Hepatocyte (in vitro differentiated cells): Measurements from ENCODE around the gene FZD2. TPM values are rescaled to one million over a fixed set of nuclear protein-coding genes. Genes with fewer than 3 reads are reported as not detected.
A peak's percentile ranks its signal among the peaks of the same experiment; 100 is the strongest.
"Not testable (repeated sequence)": the region's sequence is repeated elsewhere in the genome, so short reads cannot be mapped to it uniquely, and the experiment has no call there.

ENCODE experiments used
- DNase-seq: peaks from one replicate; pipeline ENCODE4 v3.0.0-alpha.2; 2016; ENCODE audit warnings: low spot score
- H2AFZ ChIP-seq: fragments of 200-600 bp; sonication (generic); 2 replicates; pipeline ENCODE4 v1.6.0; 2016; ENCODE audit warnings: antibody characterized with exemption, mild to moderate bottlenecking
- H3K27ac ChIP-seq: fragments of 200-600 bp; sonication (generic); 2 replicates; pipeline ENCODE4 v1.5.1; 2016; ENCODE audit warnings: mild to moderate bottlenecking
- H3K27me3 ChIP-seq: fragments of 200-600 bp; sonication (generic); 2 replicates; pipeline ENCODE4 v1.6.1; 2016
- H3K36me3 ChIP-seq: fragments of 200-600 bp; sonication (generic); replicated peaks from 2 replicates; pipeline ENCODE4 v1.5.1; 2016; ENCODE audit warnings: low read depth; ENCODE audit not compliant: insufficient read depth
- H3K4me1 ChIP-seq: fragments of 200-600 bp; sonication (generic); 2 replicates; pipeline ENCODE4 v1.5.1; 2016; ENCODE audit warnings: mild to moderate bottlenecking, moderate library complexity; ENCODE audit not compliant: insufficient read depth
- H3K4me2 ChIP-seq: fragments of 200-600 bp; sonication (generic); 2 replicates; pipeline ENCODE4 v1.6.0; 2016
- H3K4me3 ChIP-seq: fragments of 200-600 bp; sonication (generic); 2 replicates; pipeline ENCODE4 v1.5.1; 2016; ENCODE audit warnings: mild to moderate bottlenecking
- H3K79me2 ChIP-seq: fragments of 200-600 bp; sonication (generic); 2 replicates; pipeline ENCODE4 v1.6.0; 2017; ENCODE audit warnings: mild to moderate bottlenecking
- H3K9me2 ChIP-seq: fragments of 200-600 bp; sonication (generic); replicated peaks from 2 replicates; pipeline ENCODE4 v1.6.0; 2017; ENCODE audit warnings: mild to moderate bottlenecking; ENCODE audit not compliant: insufficient read depth
- H3K9me3 ChIP-seq: fragments of 200-600 bp; sonication (generic); 2 replicates; pipeline ENCODE4 v1.5.1; 2016; ENCODE audit warnings: low read depth, mild to moderate bottlenecking
- H4K20me1 ChIP-seq: fragments of 200-600 bp; sonication (generic); 2 replicates; pipeline ENCODE4 v1.6.0; 2016; ENCODE audit warnings: mild to moderate bottlenecking; ENCODE audit not compliant: insufficient read depth, poor library complexity, severe bottlenecking
- CTCF ChIP-seq: fragments of 200-600 bp; sonication (generic); IDR thresholded peaks from 2 replicates; pipeline ENCODE4 v1.5.1; 2016; ENCODE audit warnings: antibody characterized with exemption, mild to moderate bottlenecking; ENCODE audit not compliant: poor library complexity
- EZH2 ChIP-seq: fragments of 200-600 bp; sonication (generic); IDR thresholded peaks from 2 replicates; pipeline ENCODE4 v1.6.1; 2016; ENCODE audit warnings: antibody characterized with exemption, mild to moderate bottlenecking, borderline replicate concordance
- EZH2phosphoT487 ChIP-seq: fragments of 200-600 bp; sonication (generic); IDR thresholded peaks from one replicate; pipeline ENCODE4 v1.6.1; 2018; ENCODE audit warnings: antibody characterized with exemption, mild to moderate bottlenecking, low read depth, moderate library complexity; ENCODE audit not compliant: unreplicated experiment, severe bottlenecking
- WGBS: methylation state at CpG from one replicate; pipeline ENCODE4 v1.1.6; 2016; ENCODE audit warnings: low lambda C conversion rate; ENCODE audit errors: missing lambda C conversion rate; 5-methylcytosine and 5-hydroxymethylcytosine counted together
- polyA plus RNA-seq: library from polyadenylated mRNA; unstranded; fragments of >200 nt; fragmentation: Nextera tagmentation; extraction: Ambion mirVana; gene quantifications from 2 replicates; pipeline ENCODE4 v1.2.1, GENCODE V29; 2016
- total RNA-seq: library from RNA; depleted of rRNA; stranded (reverse); fragments of >200 nt; gene quantifications from 2 replicates; pipeline ENCODE4 v1.2.3, GENCODE V29; 2014

Gene FZD2
- total and polyA plus RNA-seq, 2 experiments from 2014 or later, result 19.9 to 35.5 TPM

GRCh38 chr17:44585315-44585714 lies 28.0 kb downstream of the FZD2 start:
- H3K4me2 ChIP-seq, result no peak overlapping the region

GRCh38 chr17:44587339-44587738 lies 30.1 kb downstream of the FZD2 start:
- H3K9me2 ChIP-seq, result no peaks in the 10 kb centered on the region
- no peak overlapping the region for H2AFZ ChIP-seq
- WGBS, result 14% methylated on average over 2 of the region's 2 CpGs
- H3K4me2 ChIP-seq, result peak overlapping the region; percentile 46
- H3K27ac ChIP-seq, result peak overlapping the region; percentile 88
- H4K20me1 ChIP-seq, result no peaks in the 10 kb centered on the region
- H3K79me2 ChIP-seq, result no peaks in the 10 kb centered on the region
- peaks cover 18% of the 10 kb centered on the region for H3K4me1 ChIP-seq
- no peaks in the 10 kb centered on the region for H3K27me3 ChIP-seq
- DNase-seq, result peak; percentile 87
- TF ChIP-seq EZH2phosphoT487 (no peak), EZH2 (no peak), CTCF (no peak)
- no peaks in the 10 kb centered on the region for H3K9me3 ChIP-seq
- H3K36me3 ChIP-seq, result no peaks in the 10 kb centered on the region
- no peak overlapping the region for H3K4me3 ChIP-seq

More at GRCh38 chr17:44585315-44585714, 28.0 kb downstream of the FZD2 start:
- DNase-seq, result no peak
- no peak overlapping the region for H3K4me3 ChIP-seq
- WGBS, result 70% methylated on average over 7 of the region's 7 CpGs
- TF ChIP-seq CTCF, result no peak
- TF ChIP-seq EZH2phosphoT487, result no peak
- no peak for TF ChIP-seq EZH2
- H3K79me2 ChIP-seq, result no peaks in the 10 kb centered on the region
- no peaks in the 10 kb centered on the region for H4K20me1 ChIP-seq
- H2AFZ ChIP-seq, result no peak overlapping the region
- H3K4me1 ChIP-seq, result peaks cover 18% of the 10 kb centered on the region
- H3K27ac ChIP-seq, result no peak overlapping the region
- H3K27me3 ChIP-seq, result no peaks in the 10 kb centered on the region
- H3K9me2 ChIP-seq, result no peaks in the 10 kb centered on the region
- H3K9me3 ChIP-seq, result no peaks in the 10 kb centered on the region
- no peaks in the 10 kb centered on the region for H3K36me3 ChIP-seq

GRCh38 chr17:44589316-44590071 lies 32.2 kb downstream of the FZD2 start:
- Histone ChIP-seq H2AFZ (no peak overlapping the region), H3K9me3 (no peaks in the 10 kb centered on the region), H3K79me2 (no peaks in the 10 kb centered on the region), H3K27ac (peak overlapping the region; percentile 31), H3K27me3 (no peaks in the 10 kb centered on the region), H3K4me3 (no peak overlapping the region), H3K9me2 (no peaks in the 10 kb centered on the region), H3K36me3 (no peaks in the 10 kb centered on the region), H4K20me1 (no peaks in the 10 kb centered on the region), H3K4me1 (peaks cover 18% of the 10 kb centered on the region), H3K4me2 (no peak overlapping the region)
- TF ChIP-seq EZH2phosphoT487, result no peak
- TF ChIP-seq EZH2, result no peak
- no peak for TF ChIP-seq CTCF
- 57% methylated on average over 10 of the region's 10 CpGs for WGBS
- no peak for DNase-seq

- H4K20me1 ChIP-seq, H3K9me3 ChIP-seq, H3K9me2 ChIP-seq, H3K36me3 ChIP-seq, H3K79me2 ChIP-seq, H3K27me3 ChIP-seq, H3K4me2 ChIP-seq, DNase-seq, H2AFZ ChIP-seq, H3K4me3 ChIP-seq: not testable (repeated sequence)
- Histone ChIP-seq H3K4me1 (peaks cover 18% of the 10 kb centered on the region), H3K27ac (peak overlapping the region; percentile 31)
- WGBS, result 96% methylated on average over 1 of the region's 1 CpG
These were observed 32.8 kb downstream of the FZD2 start for GRCh38 chr17:44590072-44590462.

- H3K79me2 ChIP-seq, H3K27me3 ChIP-seq, H3K9me3 ChIP-seq, H3K36me3 ChIP-seq, H3K9me2 ChIP-seq, H2AFZ ChIP-seq, H3K4me3 ChIP-seq, H3K4me2 ChIP-seq, H3K27ac ChIP-seq, DNase-seq, H4K20me1 ChIP-seq: not testable (repeated sequence)
- 82% methylated on average over 2 of the region's 2 CpGs for WGBS
- H3K4me1 ChIP-seq, result peaks cover 18% of the 10 kb centered on the region
These were observed 33.5 kb downstream of the FZD2 start for GRCh38 chr17:44590762-44591161.
